ENCODE results near the gene GLDN. TPM values are rescaled to one million over a fixed set of nuclear protein-coding genes. Genes with fewer than 3 reads are reported as not detected.

Gene GLDN
- polyA plus RNA-seq, 1 donor, result 0.43 TPM

DNA sequence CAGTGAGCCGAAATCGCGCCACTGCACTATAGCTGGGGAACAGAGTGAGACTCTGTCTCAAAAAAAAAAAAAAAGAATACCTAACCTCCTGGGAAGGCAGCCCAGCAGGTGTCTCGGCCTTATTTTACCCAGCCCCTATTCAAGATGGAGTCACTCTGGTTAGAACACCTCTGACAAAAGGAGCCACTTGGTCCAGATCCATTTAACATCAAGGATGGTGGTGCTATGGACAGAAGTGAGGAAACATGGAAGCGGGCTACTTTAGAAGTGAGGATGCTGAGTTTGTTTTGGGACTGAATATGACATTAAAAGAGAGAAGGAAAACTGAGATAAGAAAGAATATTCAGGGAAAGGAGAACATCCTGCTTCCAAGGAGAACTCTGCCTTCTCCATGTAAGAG is 14.7 kb downstream of the GLDN start:
- DNase-seq (ENCODE audit: low read depth), result no peak

- no peak for DNase-seq (ENCODE audit: low read depth)
Observed at GRCh38 chr15:51356983-51357382, 15.5 kb downstream of the GLDN start.

DNA sequence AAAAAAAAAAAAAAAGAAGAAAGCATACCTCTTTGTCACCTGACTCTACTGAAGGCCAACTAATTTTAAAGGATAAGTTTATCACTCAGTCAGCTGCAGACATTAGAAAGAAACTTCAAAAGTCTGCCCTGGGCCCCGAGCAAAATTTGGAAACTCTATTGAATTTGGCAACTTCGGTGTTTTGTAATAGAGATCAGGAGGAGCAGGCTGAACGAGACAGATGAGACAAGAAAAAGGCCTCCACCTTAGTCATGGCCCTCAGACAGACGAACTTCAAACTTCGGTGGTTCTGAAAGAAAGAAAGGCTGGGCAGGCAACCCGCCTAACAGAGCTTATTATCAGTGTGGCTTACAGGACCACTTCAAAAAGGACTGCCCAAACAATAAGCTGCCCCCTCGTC is 18.5 kb downstream of the GLDN start:
- no peak for DNase-seq (ENCODE audit: low read depth)

DNA sequence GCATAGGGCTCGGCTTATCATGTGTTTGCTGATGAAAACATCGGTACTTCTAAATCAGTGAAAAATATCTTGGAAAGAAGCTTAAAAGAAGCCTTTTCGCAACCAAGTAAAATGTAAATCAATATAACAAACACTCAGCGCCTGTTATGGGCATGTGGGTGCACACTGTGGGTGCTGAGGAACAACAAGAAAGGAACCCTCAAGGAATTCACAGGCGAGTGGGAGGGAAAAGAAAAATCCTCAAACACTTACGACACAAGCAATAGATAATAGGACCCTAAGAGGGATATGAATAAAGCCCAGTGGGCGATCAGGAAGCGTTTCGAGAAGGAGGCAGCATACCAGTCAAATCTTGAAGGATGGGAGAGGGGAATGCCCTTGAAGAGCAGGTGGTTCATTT is 21.9 kb downstream of the GLDN start:
- no peak for DNase-seq (ENCODE audit: low read depth)

- DNase-seq (ENCODE audit: low read depth), result no peak
Observed at GRCh38 chr15:51365417-51365816, 24.0 kb downstream of the GLDN start.

GRCh38 chr15:51366071-51366470 is 24.6 kb downstream of the GLDN start:
- no peak for DNase-seq (ENCODE audit: low read depth)

DNA sequence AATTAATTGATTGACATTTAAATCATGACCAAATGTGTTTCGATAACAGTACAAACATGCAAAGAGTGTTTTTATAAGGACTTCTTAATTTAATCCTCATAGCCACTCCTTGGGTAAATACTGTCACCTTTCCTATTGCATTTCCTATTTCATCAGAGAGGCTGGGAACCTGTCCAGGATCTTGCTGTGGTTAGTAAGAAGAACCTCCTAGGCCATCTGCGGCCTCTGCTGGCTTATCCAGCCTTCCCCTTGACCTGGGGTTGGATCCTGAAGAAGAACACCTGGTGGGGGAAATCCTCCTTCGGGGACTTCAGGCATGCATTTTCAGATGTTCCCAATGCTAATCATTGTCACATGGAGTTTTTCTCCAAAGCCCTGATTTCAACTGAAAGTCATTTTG is 25.5 kb downstream of the GLDN start:
- DNase-seq (ENCODE audit: low read depth), result no peak

- DNase-seq (ENCODE audit: low read depth), result no peak
Observed at GRCh38 chr15:51367322-51367976, 26.0 kb downstream of the GLDN start.

DNA sequence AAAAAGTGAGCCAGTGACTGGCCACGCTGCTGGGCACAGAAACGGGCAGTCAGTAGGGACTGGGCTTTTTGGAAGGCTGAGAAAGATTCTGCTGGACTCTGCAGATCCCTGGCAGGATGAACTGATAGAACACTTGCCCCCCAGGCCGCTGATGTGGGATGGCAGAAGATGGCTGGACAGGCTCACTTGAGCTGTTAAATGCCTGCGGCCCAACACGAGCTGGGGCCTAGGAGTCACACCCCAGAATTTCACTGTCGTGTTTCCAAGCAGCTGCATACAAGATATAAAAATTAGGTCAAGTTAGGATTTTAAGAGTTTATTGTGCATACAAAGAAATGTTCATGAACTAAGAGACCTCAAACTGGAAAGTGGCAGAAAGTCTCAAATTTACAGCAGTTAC is 26.9 kb downstream of the GLDN start:
- no peak for DNase-seq (ENCODE audit: low read depth)

GRCh38 chr15:51368751-51369450 is 27.4 kb downstream of the GLDN start:
- no peak for DNase-seq (ENCODE audit: low read depth)

GRCh38 chr15:51369451-51369761 is 28.0 kb downstream of the GLDN start:
- DNase-seq (ENCODE audit: low read depth), result no peak

DNA sequence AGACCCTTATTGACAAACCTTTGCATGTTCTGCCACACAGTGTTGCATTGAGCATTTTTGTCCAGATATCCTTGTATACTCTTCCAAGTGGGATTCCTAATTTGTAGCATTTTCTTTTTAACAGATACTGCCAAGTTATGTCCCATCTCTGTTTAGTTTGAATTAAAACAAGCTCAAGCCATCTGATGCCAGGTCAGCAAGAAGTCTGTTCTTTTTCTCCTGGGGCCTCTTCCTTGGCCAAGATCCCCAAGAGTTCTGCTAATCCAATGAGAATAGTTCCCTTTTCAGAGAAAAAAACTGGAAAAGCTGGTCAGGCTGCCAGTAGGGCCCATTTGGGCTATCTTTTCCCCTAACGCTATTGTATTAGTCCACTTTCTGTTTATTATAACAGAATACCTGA is 29.8 kb downstream of the GLDN start:
- DNase-seq (ENCODE audit: low read depth), result no peak

GRCh38 chr15:51374131-51374530 is 32.7 kb downstream of the GLDN start:
- no peak for DNase-seq (ENCODE audit: low read depth)

DNA sequence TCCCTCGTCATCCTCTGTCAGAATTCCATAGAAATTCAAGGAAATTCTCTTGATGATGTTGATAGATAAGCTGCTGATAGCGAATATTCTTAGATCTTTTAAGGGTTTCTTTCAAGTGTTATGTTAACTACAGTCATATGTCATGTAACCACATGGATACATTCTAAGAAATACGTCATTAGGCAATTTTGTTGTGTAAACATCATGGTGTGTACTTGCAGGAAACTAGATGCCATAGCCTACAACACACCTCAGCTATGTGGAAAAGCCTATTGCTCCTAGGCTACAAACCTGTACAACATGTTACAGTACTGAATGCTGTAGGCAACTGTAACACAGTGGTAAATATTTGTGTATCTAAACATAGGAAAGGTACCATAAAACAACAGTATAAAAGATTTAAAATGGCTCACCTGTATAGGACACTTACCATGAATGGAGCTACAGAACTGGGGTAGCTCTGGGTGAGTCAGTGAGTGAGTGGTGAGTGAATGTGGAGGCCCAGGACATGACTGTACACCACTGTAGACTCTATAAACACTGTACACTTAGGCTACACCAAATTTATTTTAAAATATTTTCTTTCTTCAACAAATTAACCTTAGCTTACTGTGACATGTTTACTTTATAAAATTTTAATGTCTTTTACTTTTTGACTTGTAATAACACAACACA is 34.6 kb downstream of the GLDN start:
- DNase-seq (ENCODE audit: low read depth), result no peak

DNA sequence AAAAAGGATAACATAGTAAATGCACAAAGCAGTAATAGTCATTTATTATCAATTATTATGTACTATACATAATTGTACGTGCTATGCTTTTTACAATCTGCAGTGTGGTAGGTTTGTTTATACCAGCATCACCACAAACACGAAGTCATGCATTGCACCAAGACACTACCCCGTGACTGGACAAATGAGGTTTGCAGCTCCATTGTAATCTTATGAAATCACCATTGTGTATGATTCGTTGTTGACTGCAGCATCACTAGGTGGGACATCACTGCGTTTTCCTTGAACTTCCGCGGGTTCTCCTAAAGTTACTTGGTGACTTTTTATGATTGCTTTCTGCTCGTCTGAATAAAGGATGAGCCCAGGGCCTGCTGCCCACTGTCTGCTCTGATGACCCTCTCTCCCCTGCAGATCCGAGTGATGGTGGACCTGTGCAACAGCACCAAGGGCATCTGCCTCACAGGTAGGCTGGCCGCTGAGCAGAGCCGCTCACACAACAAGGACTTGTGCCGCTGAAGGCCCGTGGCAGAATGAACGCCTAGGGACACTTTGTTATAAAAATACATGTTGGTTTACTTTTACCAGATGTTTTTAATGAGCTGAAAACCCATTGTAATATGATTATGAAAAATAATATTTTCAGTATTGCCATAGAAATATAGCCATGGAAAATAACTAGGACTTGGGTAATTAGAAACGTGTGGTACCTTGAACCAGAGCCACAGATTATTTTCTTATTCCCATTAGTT is 35.8 kb downstream of the GLDN start:
- no peak for DNase-seq (ENCODE audit: low read depth)

DNA sequence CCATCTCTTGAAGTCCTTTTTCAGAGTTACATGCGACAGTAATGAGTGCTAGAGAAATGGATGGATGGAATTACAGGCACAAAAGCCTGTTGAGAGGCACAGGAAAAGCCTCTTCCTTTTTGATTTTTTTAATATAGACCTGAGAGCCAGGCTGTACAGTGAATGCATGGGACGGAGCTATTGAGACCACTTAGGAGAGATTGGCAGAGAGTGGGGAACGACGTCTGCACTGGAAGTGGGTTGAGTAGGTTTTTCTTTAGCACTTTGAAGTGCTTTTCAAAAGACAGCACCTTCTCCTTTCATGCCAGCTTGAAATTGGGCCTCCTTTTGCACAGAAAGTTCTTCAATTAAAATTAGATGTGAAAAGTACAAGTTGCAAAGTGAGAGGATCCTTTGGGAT is 37.0 kb downstream of the GLDN start:
- DNase-seq (ENCODE audit: low read depth), result no peak

GRCh38 chr15:51379390-51379789 is 37.9 kb downstream of the GLDN start:
- no peak for DNase-seq (ENCODE audit: low read depth)

GRCh38 chr15:51380999-51381806 is 39.7 kb downstream of the GLDN start:
- no peak for DNase-seq (ENCODE audit: low read depth)

DNA sequence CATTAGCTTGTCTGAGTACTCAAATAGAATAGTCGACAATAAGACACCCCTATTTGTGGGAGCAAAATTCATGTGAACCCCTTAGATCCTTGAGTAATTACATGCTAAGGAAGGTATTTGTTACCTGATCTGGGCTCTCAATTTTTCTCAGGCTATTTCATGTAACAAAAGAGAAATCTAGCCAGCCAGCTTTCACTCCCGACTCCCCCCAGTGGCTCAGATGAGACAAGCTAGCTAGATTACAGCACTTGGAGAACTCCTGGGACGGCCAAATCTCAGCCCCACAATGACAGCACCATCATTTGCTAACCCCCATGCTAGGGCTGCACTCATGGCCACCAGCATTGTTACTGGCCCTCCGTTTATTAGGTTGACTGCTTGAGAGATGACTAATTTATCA is 41.3 kb downstream of the GLDN start:
- no peak for DNase-seq (ENCODE audit: low read depth)

GRCh38 chr15:51386029-51386428 is 44.6 kb downstream of the GLDN start:
- no peak for DNase-seq (ENCODE audit: low read depth)

GRCh38 chr15:51386486-51386885 is 45.0 kb downstream of the GLDN start:
- DNase-seq (ENCODE audit: low read depth), result no peak
